Eye (tissue), 1 donor: Measurements from ENCODE around the gene LDB2.
A peak's percentile ranks its signal among the peaks of the same experiment; 100 is the strongest.

Experiments
- DNase-seq: peaks from one replicate; pipeline ENCODE4 v3.0.0-alpha.2; 2015

LDB2 gene

DNA sequence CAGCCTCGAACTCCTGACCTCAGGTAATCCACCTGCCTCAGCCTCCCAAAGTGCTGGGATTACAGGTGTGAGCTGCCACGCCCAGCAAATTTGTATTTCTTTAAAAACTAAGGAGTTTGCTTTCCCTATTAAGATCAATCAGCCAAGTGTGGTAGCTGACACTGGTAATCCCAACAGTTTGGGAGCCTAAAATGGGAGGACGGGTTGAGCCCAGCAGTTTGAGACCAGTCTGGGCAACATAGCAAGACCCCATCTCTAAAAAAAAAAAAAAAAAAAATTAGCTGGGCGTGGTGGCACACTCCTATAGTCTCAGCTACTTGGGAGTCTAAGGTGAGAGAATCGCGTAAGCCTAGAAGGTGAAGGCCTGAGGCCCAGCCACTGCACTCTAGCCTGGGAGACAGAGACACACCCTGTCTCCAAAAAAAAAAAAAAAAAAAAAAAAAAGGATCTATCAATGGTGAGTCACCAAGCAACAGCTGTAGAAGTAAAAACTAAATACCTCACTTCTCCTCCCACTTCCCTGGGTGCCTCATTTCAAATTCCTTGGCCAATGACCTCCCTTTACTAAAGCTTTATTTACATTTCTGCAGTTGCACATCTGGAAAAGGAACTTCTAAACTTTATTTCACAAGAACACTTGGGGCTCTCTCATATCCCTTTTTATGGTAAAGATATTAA, 54.5 kb downstream of the LDB2 start:
- DNase-seq: peak; percentile 37

DNA sequence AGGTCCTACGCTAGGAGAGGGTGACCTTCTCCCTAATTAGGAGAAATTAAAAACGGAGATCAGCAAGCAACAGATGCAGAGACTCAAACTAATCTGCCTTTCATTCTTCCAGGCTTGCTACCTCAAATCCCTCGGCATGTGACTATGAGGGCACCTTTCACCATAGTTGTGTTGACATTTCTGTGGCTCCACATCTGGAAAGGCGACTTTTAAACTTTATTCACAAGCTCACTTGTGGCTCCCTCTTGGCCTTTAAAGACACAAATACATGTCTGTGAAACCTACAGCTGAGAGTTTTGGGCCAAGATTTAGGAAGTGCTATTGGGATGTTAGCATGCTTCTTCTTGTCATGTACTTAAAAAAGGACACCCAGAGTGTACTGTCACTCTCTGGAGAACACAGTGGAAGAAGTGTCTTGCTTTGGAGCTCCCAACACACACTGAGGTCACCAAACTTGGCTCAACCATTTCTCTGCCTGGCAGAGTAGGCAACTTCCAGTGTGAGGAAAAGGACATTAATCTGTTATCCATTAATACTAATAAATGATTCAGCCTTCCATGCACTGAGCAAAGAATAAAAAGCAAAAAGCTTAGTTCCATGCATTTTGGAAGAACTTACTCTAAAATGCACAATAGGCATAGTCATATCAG, 60.1 kb downstream of the LDB2 start:
- DNase-seq: no peak

DNA sequence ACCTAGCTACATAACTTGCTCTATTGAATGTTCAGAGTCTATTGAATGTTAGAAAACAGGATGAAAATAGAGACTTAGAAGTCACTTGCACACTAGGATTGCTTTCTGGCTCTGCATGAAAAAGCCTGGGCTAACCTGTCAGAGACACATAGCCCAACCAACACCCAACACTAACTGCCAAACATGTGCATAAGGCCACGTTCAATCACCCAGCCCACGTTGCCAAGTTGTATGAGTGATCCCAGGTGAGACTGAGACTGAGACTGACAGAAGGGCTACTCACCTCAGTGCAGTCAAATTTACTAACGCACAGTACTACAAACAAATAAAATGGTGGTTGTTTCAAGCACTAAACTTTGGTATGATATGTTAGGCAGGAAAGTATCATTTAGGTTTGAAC, 61.0 kb downstream of the LDB2 start:
- no peak for DNase-seq

DNA sequence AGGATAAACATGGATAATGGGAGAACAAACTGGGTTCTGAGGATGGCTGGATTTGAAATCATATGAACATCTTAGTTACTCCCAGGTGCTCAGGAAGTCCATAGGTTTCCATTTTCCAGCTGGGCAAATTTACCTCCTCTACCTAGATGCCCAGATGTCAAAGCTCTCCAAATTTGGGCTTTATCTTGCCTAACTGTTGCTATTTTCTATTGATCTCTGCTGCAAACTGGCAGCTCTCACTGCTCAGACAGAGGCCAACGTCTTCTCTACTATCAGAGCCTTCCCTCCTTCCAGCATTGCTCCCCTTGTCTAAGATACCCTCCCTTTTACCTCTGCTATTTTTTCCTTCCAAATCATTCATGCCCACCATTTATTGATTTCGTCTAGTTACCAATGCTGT, 62.1 kb downstream of the LDB2 start:
- no peak for DNase-seq

DNA sequence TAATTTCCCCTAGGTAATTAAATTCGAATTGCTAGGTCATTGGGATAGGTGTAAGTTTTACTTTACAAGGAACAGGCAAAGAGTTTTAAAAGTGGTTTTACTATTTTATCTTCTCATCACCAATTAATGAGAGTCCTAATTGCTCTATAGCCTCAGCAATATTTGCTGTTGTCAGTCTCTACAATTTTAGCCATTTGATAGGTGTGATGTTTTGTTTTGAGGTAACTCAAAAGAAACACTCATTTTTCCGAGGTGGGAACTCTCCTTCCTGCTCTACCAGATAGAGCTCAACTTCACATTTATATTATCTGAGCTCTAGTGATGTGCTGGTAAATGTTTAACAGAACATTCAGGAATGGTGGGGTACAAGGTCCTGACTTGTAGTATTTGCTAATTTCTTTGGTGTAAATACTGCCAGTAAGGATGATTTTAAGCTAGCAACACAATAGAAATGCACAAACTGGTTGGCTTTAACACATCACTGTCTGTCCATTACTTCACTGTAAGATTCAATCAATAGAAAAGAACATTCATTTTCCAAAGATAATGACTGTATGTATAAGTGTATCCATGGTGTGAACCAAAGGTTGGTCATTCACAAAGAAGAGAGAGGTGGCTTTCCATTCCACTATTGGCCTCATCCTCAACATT, 62.7 kb downstream of the LDB2 start:
- DNase-seq: no peak

- no peak for DNase-seq
Measured at GRCh38 chr4:16834814-16835213, 63.6 kb downstream of the LDB2 start.

DNA sequence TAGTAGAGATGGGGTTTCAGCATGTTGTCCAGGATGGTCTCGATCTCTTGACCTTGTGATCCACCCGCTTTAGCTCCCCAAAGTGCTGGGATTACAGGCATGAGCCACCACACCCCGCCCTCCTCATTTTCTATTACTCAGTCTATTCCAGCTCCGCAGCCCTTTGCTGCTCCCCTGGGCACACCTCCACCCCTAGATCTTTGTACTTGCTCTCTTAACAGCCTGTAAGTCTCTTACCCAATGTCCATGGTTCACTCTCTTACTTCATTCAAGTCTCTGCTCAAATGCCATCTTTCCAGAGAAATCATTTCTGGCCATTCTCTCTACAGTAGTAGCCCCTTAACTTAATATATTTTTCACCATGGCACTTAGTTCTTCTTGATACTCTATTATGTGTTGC, 64.7 kb downstream of the LDB2 start:
- no peak for DNase-seq

- no peak for DNase-seq
Measured at GRCh38 chr4:16830081-16830480, 68.4 kb downstream of the LDB2 start.

DNA sequence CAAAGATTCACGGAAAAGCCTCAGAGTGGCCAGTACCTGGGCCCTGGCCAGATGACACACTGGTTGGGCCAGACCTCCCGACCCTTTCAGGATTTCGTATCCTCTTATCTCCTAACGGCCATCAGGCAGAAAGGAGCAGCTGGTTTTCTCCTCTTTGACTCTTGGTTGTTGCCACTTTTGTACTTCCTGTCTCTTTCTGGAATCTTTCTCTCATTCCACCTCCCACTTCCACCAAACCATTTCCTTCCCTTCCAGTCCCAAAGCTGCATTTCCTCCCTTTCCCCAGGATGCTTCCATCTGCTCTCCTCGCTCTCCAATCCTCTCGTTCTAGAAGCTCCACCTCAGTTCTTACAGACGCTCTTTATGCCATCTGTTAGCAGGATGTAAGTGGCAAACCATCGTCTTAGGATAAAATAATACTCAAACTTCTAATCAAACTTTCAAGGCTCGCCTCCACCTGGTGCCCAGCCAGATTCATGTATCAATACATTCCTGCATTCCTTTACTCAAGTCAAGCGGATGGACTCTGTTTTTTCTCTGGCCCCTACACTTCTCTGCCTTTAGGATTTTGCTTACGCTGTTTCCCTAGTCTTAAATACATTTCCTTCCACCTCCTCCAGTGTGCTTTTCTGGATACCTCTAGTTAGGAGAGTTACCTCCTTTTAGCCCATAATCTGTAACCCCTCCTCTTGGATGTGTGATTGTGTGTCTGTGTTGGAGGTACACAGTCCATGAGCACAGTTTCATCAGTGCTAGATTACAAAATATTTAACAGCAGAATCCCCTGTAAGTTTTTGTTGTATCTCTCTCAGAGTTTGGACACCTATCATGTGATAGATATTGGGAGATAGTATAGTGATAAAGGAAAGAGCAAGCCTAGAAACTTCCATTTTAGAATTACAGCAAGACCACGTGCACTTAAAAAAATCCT, 70.4 kb downstream of the LDB2 start:
- no peak for DNase-seq

- peak; percentile 7 for DNase-seq
Measured at GRCh38 chr4:16827045-16827444, 71.4 kb downstream of the LDB2 start.

GRCh38 chr4:16826406-16826910, 72.0 kb downstream of the LDB2 start:
- no peak for DNase-seq

DNA sequence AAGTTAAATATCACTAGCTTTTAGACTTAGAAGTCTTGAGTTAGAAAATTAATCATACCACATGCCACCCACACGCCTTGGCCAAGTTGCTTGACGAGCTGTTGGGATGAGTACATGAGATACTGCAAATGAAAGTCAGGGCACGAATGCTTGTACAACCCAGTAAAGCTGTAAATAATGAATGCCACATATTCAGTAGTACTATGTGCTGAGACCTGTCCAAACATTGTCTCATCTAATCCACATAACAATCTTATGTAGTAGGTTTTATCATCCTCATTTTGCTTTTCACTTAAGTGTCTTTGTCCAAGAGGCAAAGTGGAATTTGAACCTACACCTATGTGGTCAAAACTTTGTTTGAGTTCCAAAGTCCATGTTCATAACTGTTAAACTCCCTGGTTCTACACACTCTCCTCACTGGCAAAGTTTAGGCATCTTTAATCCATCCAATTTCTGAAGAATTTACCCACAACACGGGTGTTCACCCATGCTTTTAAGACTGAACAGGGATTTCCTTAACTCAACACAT, 74.1 kb downstream of the LDB2 start:
- DNase-seq: no peak

- DNase-seq: no peak
Measured at GRCh38 chr4:16820329-16820728, 78.1 kb downstream of the LDB2 start.

- no peak for DNase-seq
Measured at GRCh38 chr4:16819652-16820051, 78.8 kb downstream of the LDB2 start.

DNA sequence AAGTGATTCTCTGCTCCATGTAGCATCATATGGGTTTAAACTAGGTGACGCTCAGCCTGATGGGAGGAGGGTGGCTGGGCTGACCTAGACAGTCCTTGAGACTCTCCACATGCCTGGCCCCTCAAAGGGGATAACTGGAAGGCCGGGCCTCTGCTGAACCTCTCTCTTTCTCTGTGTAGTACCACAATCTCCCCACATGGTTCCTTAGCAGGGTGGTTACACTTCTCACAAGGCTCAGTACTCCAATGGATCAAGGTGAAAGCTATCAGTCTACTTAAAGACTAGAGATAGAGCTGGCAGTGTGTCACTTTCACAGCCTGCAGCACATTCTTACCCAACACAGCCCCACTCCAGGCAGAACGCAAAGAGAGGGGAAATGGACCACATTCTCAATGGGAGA, 80.4 kb downstream of the LDB2 start:
- no peak for DNase-seq

GRCh38 chr4:16817286-16817685, 81.2 kb downstream of the LDB2 start:
- no peak for DNase-seq

- no peak for DNase-seq
Measured at GRCh38 chr4:16814361-16814760, 84.1 kb downstream of the LDB2 start.

DNA sequence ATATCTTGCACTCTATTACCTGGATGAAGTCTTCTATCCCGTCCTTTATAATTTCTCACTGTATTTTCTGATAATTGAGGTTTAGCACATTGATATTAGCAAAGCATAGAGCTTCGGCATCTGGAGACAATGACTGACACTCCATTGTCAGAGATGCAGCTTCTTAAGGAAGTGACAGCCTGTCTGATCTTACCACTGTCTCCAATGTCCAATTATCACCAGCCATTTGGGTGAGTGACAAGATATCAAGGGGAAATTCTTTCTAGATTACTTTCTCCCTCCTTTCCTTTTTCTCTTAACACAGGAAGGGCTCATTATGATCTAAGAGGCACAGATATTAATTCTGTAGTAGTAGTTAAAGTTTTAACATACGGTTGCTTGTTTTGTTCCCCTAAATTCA, 86.4 kb downstream of the LDB2 start:
- DNase-seq: no peak

DNA sequence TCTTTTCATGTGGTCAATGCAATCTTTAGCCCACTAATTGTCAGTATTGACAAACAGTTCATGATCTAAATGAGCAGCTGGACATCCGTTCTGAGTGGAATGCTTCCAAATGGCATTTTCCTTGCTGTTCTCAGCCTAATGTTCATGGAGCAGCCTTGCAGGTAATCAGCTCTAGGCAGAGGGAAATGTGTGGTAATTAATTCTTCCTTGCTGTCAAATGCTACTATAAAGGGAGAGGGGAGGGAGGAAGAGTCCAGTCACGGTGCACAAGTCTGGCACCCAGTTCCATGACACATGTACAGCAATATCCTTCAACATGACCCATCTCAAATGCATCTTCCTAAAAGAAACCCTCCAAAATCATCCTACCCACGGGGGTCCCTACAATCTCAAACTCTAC, 88.5 kb downstream of the LDB2 start:
- DNase-seq: peak; percentile 21

GRCh38 chr4:16809064-16809463, 89.4 kb downstream of the LDB2 start:
- DNase-seq: no peak

DNA sequence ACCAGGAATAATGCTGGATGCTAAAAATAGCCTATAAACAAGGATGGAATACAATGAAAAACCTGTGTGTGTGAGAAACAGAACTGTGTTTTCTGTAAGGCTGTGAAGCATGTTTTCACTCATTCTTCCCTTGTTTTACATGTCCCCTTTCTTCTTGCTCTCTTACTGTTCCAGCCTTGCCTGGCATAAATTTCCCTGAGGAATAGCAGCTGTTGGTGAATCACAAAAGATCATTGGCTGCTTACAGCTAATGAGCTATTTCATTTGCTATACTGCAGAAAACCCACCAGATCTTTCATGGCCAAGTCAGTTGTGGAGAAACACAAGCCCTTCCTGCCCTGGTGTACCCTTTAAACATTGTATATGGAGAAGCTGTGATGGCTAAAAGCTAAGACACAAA, 91.1 kb downstream of the LDB2 start:
- no peak for DNase-seq

DNA sequence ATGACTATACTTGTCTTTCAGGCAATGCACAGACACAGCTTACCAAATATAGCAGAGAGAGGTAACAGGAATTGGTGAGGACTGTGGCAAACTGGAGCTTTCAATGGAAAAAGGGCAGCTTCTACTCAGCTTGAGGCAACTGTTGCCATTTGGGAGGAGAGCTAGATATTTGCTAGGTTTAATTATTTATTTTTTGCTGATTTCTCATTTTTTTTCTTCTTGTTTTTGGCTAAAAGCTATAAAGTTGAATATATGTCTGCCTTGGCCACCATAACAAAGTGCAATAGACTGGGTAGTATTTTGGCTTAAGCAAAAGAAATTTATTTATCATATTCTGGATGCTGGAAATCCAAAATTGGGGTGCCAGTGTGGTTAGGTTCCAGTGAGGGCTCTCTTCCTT, 93.9 kb downstream of the LDB2 start:
- DNase-seq: no peak

GRCh38 chr4:16802044-16802443, 96.4 kb downstream of the LDB2 start:
- no peak for DNase-seq
